HepG2 (cell line): ENCODE data around the gene GNAI2. TPM values are rescaled to one million over a fixed set of nuclear protein-coding genes. Genes with fewer than 3 reads are reported as not detected.

ENCODE experiments used
- ADNP ChIP-seq: sonication (generic); formaldehyde crosslinking; IDR thresholded peaks from 2 replicates; pipeline ENCODE4 v1.4.0; 2020; ENCODE audit warnings: missing genetic modification reagents
- CBX2 ChIP-seq, 2 experiments: fragments of 200-600 bp in 1 of 2; sonication (generic); formaldehyde crosslinking in 1 of 2; IDR thresholded peaks; 2 replicates each; pipeline versions ENCODE4 v1.7.0 to v1.8.1; 2018 to 2022; ENCODE audit warnings: low read depth in 2 of 2, low read length in 1 of 2, mild to moderate bottlenecking in 1 of 2, missing genetic modification reagents in 1 of 2
- DPF2 ChIP-seq: sonication (generic); formaldehyde crosslinking; IDR thresholded peaks from 2 replicates; pipeline ENCODE4 v1.4.0; 2020; ENCODE audit warnings: mild to moderate bottlenecking, low read depth, missing genetic modification reagents, borderline replicate concordance
- FIP1L1 ChIP-seq: fragments of 200-400 bp; formaldehyde crosslinking; IDR thresholded peaks from 2 replicates; pipeline ENCODE4 v1.6.1; 2018; ENCODE audit warnings: low read depth, mild to moderate bottlenecking, low read length, moderate library complexity, borderline replicate concordance; ENCODE audit not compliant: insufficient read depth
- HNRNPLL ChIP-seq: fragments of 200-400 bp; formaldehyde crosslinking; IDR thresholded peaks from 2 replicates; pipeline ENCODE4 v1.6.1; 2017; ENCODE audit warnings: mild to moderate bottlenecking, low read depth, low read length; ENCODE audit not compliant: poor library complexity, severe bottlenecking
- ISL2 ChIP-seq: sonication (generic); formaldehyde crosslinking; IDR thresholded peaks from 2 replicates; pipeline ENCODE4 v1.5.0; 2020; ENCODE audit warnings: missing genetic modification reagents
- KDM3A ChIP-seq: IDR thresholded peaks from 2 replicates; pipeline ENCODE4 v1.6.1; 2018; ENCODE audit warnings: low read depth, missing compliant biosample characterization
- ZBTB40 ChIP-seq, 2 experiments: fragments of 450-650 bp in 1 of 2; sonication (generic) in 1 of 2; formaldehyde crosslinking in 1 of 2; IDR thresholded peaks; 2 replicates each; pipeline versions ENCODE4 v1.6.1 to v1.8.0; 2016 to 2022; ENCODE audit warnings: antibody characterized with exemption in 1 of 2, mild to moderate bottlenecking in 1 of 2, missing genetic modification reagents in 1 of 2
- ZNF225 ChIP-seq: sonication (generic); formaldehyde crosslinking; IDR thresholded peaks from 2 replicates; pipeline ENCODE4 v1.4.0; 2020; ENCODE audit warnings: mild to moderate bottlenecking, missing genetic modification reagents
- ZNF530 ChIP-seq: sonication (generic); formaldehyde crosslinking; IDR thresholded peaks from 2 replicates; pipeline ENCODE4 v1.5.0; 2020; ENCODE audit warnings: low read depth, mild to moderate bottlenecking, missing genetic modification reagents
- ZNF570 ChIP-seq: sonication (generic); formaldehyde crosslinking; IDR thresholded peaks from 2 replicates; pipeline ENCODE4 v1.4.0; 2020; ENCODE audit warnings: mild to moderate bottlenecking, missing genetic modification reagents, borderline replicate concordance
- ZSCAN25 ChIP-seq: sonication (generic); formaldehyde crosslinking; IDR thresholded peaks from 2 replicates; pipeline ENCODE4 v1.8.0; 2022; ENCODE audit warnings: mild to moderate bottlenecking, missing genetic modification reagents
- polyA plus RNA-seq, 8 experiments: library from polyadenylated mRNA; depleted of rRNA in 3 of 8; stranded (reverse) in 7 of 8; unstranded in 1 of 8; fragments of >200 nt; fragmentation: Illumina TruSeq in 4 of 8; extraction: Trizol in 4 of 8; gene quantifications; 2 replicates each; pipeline versions ENCODE4 v1.2.1 to v1.2.3, GENCODE V29; 2011 to 2016; ENCODE audit warnings: low read depth in 4 of 8, missing spikeins in 1 of 8, mixed read lengths in 1 of 8; ENCODE audit not compliant: insufficient read depth in 1 of 8
- total RNA-seq, 5 experiments: library from RNA; depleted of rRNA; stranded (reverse); fragments of >200 nt; fragmentation: Illumina TruSeq; extraction: Trizol; gene quantifications; 2 replicates each; pipeline ENCODE4 v1.2.3, GENCODE V29; 2016; ENCODE audit warnings: low read depth in 1 of 5
- TF ChIP-seq, protein P1 (sequence below): sonication (generic); formaldehyde crosslinking; IDR thresholded peaks from 2 replicates; pipeline ENCODE4 v1.4.0; 2020; ENCODE audit warnings: missing genetic modification reagents, borderline replicate concordance
- TF ChIP-seq, protein P2 (sequence below): sonication (generic); formaldehyde crosslinking; IDR thresholded peaks from 2 replicates; pipeline ENCODE4 v1.4.0; 2020; ENCODE audit warnings: missing genetic modification reagents; ENCODE audit errors: not compliant biosample characterization

The GNAI2 gene
- total and polyA plus RNA-seq, 2 of the 13 experiments (the other 11 are each of a cell fraction or from before 2014, with no cell fraction given), result 51.1 to 66.2 TPM

DNA sequence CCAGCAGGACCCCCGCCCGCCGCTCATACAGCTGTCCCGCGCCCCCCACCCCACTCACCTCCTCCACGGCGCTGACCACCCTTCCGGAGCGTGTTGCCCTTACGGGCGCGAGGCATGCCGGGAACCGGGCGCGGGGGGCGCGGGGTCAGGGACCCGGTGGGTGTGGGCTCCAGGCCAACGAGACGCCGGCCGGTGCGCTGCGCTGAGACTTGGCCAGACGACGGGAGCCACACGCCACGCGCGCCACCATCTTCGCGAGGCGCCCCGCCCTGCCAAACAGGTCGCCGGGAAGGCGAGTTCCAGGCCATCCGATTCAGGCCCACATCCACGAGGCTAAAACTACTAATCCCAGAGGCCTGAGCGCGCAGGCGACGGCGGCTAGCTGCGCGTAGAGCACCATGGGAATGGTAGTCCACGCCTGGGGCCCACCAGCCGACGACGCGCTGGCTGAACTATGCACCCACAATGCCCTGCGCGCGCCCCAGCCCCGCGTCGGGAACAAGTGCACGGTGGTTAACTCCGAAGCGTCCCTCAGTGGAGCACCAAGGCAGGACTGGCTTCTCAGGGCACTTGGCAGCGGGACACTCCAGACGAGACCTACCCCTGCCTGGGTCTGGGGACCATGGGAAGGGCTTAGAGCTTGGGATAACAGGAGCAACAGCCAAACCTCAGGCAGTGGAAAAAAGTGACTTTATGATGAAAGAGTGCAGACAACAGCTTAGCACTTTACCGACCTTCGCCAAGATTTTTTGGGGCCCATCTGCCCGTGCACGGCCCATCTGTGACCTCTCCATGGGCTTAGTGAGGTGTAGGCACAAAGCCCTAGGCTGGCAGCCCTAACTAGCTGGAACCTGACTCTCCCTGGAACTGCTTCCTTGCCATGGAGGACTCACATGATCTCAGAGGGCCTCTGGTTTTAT lies 56.4 kb downstream of the GNAI2 start, which contains the start of gene IFRD2 (continued):
- TF ChIP-seq, protein P1, sequence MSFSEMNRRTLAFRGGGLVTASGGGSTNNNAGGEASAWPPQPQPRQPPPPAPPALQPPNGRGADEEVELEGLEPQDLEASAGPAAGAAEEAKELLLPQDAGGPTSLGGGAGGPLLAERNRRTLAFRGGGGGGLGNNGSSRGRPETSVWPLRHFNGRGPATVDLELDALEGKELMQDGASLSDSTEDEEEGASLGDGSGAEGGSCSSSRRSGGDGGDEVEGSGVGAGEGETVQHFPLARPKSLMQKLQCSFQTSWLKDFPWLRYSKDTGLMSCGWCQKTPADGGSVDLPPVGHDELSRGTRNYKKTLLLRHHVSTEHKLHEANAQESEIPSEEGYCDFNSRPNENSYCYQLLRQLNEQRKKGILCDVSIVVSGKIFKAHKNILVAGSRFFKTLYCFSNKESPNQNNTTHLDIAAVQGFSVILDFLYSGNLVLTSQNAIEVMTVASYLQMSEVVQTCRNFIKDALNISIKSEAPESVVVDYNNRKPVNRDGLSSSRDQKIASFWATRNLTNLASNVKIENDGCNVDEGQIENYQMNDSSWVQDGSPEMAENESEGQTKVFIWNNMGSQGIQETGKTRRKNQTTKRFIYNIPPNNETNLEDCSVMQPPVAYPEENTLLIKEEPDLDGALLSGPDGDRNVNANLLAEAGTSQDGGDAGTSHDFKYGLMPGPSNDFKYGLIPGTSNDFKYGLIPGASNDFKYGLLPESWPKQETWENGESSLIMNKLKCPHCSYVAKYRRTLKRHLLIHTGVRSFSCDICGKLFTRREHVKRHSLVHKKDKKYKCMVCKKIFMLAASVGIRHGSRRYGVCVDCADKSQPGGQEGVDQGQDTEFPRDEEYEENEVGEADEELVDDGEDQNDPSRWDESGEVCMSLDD, result no peak
- no peak for TF ChIP-seq ZBTB40 (IDR thresholded peaks at IDR 0.05)
- TF ChIP-seq ZBTB40 (CRISPR knock-in tag; IDR thresholded peaks at IDR 0.05), result no peak; the same call in 1 of the 2 replicates
- TF ChIP-seq ZNF225 (CRISPR knock-in tag), result no peak
- TF ChIP-seq, protein P2, sequence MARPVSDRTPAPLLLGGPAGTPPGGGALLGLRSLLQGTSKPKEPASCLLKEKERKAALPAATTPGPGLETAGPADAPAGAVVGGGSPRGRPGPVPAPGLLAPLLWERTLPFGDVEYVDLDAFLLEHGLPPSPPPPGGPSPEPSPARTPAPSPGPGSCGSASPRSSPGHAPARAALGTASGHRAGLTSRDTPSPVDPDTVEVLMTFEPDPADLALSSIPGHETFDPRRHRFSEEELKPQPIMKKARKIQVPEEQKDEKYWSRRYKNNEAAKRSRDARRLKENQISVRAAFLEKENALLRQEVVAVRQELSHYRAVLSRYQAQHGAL (CRISPR knock-in tag), result no peak
- no peak for TF ChIP-seq ISL2 (CRISPR knock-in tag)
- TF ChIP-seq CBX2 (IDR thresholded peaks at IDR 0.05; ENCODE audit: low read depth, low read length), result no peak
- no peak for TF ChIP-seq CBX2 (CRISPR knock-in tag; IDR thresholded peaks at IDR 0.05; ENCODE audit: low read depth)
- TF ChIP-seq DPF2 (CRISPR knock-in tag), result no peak
- TF ChIP-seq FIP1L1, result no peak
- peak; percentile 57 for TF ChIP-seq HNRNPLL
- TF ChIP-seq ZNF570 (CRISPR knock-in tag), result no peak
- no peak for TF ChIP-seq ADNP (CRISPR knock-in tag)
- TF ChIP-seq ZSCAN25 (CRISPR knock-in tag), result no peak
- TF ChIP-seq ZNF530, result no peak
- peak; percentile 72; the same call in 1 of the 2 replicates for TF ChIP-seq KDM3A (CRISPR knock-in tag)
